Measurements from ENCODE around the gene TBCE. TPM values are rescaled to one million over a fixed set of nuclear protein-coding genes. Genes with fewer than 3 reads are reported as not detected.

Gene TBCE
- total RNA-seq, 2 experiments from 2014 or later = 22.3 to 26.1 TPM

DNA sequence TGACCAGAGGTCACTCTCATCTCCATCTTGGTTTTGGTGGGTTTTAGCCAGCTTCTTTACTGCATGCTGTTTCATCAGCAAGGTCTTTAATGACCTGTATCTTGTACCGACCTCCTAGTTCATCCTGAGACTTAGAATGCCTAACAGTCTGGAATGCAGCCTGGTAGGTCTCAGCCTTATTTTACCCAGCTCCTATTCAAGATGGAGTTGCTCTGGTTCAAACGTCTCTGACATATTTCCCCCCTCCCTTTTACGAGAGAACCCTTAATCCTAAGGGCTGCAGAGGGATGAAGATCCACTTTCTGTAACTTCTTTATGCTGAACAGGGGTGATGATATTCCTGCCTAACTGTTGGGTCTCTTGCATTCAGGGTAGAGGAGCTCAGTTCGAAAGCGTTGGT is 43.2 kb downstream of the TBCE start:
- Mint-ChIP-seq H3K27me3 (no peaks in the 10 kb centered on the region), H3K27ac (no peak overlapping the region), H3K4me1 (no peaks in the 10 kb centered on the region), H3K9me3 (ENCODE audit: low read depth) (no peaks in the 10 kb centered on the region), H3K36me3 (ENCODE audit: low read depth) (peaks cover 6% of the 10 kb centered on the region), H3K4me3 (no peak overlapping the region)
- DNase-seq = no peak
- CTCF ChIA-PET = interaction anchor here (0.8 to 1.6 kb wide), 2 partner anchors 9 to 152 kb away, joined by 3 to 4 read pairs; no protein-coding TSS in a partner anchor
- ATAC-seq = no peak
- intact Hi-C loops (cut with DNase I, micrococcal nuclease) = loop anchor here in 1 of 2 experiments (10.0 kb wide), 1 partner anchor 246 kb away; the partner anchor contains the start of gene RBM34
- POLR2A ChIA-PET = no interaction called here

DNA sequence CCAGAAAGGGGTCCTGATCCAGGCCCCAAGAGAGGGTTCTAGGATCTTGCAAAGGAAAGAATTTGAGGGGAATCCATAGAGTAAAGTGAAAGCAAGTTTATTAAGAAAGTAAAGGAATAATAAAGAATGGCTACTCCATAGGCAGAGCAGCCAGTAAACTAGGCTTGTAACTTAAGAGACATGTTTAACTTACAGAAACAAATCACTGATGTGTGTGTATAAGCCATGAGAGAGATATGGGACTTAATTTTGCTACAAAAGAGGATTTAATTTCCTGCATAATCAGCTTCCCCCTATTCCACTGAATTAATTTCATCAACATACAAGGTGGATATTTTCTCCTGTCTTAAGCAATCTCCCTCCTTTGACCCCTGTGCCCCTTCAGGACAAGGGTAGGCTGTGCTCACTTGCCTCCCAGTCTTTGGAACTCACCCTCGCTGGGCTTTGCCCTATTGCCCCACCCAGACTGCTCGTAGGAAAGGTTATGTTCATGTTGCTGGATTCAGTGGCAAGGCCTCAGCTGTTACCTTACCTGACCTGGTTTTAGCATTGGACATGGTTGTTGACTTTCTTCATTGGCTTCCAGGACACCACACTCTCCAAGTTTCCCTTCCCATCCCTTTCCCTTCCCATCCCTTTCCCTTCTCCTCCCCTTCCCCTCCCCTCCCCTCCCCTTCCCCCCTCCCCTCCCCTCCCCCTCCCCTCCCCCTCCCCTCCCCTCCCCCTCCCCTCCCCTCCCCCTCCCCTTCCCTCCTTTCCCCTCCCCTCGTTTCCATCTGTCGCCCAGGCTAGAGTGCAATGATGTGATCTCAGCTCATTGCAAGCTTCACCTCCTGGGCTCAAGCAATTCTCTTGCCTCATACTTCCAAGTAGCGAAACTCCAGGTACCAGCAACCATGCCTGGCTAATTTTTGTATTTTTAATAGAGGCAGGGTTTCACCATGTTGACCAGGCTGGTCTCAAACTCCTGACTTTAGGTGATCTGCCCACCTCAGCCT is 44.6 kb downstream of the TBCE start:
- DNase-seq (no peak), ATAC-seq (no peak)
- ChIA-PET POLR2A (no interaction called here), CTCF (interaction anchor here (0.6 to 1.6 kb wide), 4 partner anchors 153 to 251 kb away, joined by 3 to 4 read pairs (median 3); partner anchors contain the start of gene RBM34)
- Mint-ChIP-seq H3K27me3 (no peaks in the 10 kb centered on the region), H3K9me3 (ENCODE audit: low read depth) (no peaks in the 10 kb centered on the region), H3K36me3 (ENCODE audit: low read depth) (peaks cover 6% of the 10 kb centered on the region), H3K27ac (no peak overlapping the region), H3K4me1 (no peaks in the 10 kb centered on the region), H3K4me3 (no peak overlapping the region)
- intact Hi-C loops (cut with DNase I, micrococcal nuclease) = loop anchor here in 1 of 2 experiments (10.0 kb wide), 1 partner anchor 247 kb away; the partner anchor contains the start of gene RBM34

DNA sequence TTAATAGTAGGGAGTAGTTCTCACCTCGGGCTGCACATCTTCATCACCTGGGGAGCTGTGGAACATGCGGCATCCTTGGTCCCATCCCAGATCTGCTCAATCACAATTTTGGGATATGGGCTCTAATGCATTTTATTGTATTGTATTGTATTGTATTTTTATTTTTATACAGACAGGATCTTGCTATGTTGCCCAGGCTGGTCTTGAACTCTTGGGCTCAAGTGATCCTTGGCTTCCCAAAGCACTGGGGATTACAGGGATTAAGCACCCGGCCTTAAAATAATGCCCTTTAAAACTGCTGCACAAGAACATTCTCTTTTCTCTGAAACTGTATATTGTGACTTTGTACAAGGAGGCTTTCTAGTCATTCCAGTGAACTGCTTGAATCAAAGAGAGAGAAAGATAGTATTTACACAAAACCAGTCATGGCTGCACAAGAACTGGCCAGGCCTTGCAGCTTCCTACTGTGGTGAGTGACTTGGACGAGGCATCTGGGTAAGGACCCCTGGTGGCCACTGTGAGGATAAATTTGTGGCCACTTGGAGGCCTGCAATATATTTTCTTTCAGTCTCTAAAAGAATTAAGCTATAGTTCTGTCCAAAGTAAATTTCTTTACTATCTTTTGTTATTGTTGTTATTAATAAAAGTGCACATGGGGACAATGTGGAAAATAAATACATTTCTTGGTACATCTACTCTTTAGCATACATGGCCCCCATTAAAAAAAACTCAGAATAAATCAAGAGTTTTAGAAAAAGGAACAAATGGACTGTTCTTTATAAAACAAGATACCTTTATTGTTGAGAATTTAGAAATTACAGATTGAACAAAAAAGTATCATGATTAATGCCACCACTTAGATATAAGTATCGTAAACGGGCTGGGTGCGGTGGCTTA is 48.0 kb downstream of the TBCE start:
- H3K36me3 Mint-ChIP-seq (ENCODE audit: low read depth) = peaks cover 12% of the 10 kb centered on the region
- DNase-seq (peak; percentile 78), ATAC-seq (peak; percentile 84)
- H3K9me3 Mint-ChIP-seq (ENCODE audit: low read depth) = no peaks in the 10 kb centered on the region
- H3K27ac Mint-ChIP-seq = no peak overlapping the region
- H3K4me1 Mint-ChIP-seq = no peaks in the 10 kb centered on the region
- ChIA-PET POLR2A (no interaction called here), CTCF (interaction anchor here (0.6 to 3.9 kb wide), 30 partner anchors 9 to 321 kb away, joined by 3 to 80 read pairs (median 5); partner anchors contain the start of genes RBM34 and TBCE)
- H3K4me3 Mint-ChIP-seq = no peak overlapping the region
- no peaks in the 10 kb centered on the region for H3K27me3 Mint-ChIP-seq
- intact Hi-C loops (cut with DNase I, micrococcal nuclease) = loop anchor here (1.0 to 10.0 kb wide), 7 partner anchors 48 to 928 kb away; partner anchors contain the start of genes RBM34 (in 2 of the 2), ARID4B (in 1 of the 2), GGPS1 (in 1 of the 2) and TBCE (in 1 of the 2)

DNA sequence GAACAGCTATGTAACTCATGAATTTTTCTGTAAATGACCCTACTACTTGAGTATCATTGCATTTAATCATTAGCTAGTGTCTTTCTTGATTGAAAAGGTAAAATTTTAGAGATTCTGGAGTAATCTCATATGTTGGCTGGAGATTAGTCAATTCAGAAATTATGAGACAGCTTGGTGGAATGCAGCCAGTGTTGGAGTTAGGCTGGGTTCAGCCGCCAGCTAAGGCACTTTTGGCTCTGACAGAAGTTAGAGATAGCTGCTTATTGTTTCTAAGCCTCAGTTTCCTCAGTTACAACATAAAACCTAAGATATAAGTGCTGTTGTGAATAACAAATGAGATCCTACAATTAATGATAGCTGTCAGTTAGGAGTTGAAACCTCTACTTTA is 49.4 kb downstream of the TBCE start:
- intact Hi-C loops (cut with DNase I, micrococcal nuclease) = loop anchor here (1.0 to 10.0 kb wide), 8 partner anchors 49 to 322 kb away; partner anchors contain the start of genes ARID4B (in 2 of the 2), GGPS1 (in 2 of the 2), RBM34 (in 1 of the 2) and TBCE (in 1 of the 2)
- CTCF ChIA-PET = interaction anchor here (0.6 to 3.9 kb wide), 72 partner anchors 8 to 953 kb away, joined by 3 to 80 read pairs (median 4); partner anchors contain the start of genes GGPS1 and RBM34
- ATAC-seq (no peak), DNase-seq (no peak)
- Mint-ChIP-seq H3K27me3 (no peaks in the 10 kb centered on the region), H3K36me3 (ENCODE audit: low read depth) (peaks cover 15% of the 10 kb centered on the region), H3K4me3 (no peak overlapping the region), H3K4me1 (no peaks in the 10 kb centered on the region), H3K27ac (no peak overlapping the region), H3K9me3 (ENCODE audit: low read depth) (no peaks in the 10 kb centered on the region)
- POLR2A ChIA-PET = interaction anchor here (0.6 kb wide), 2 partner anchors 254 to 320 kb away, joined by 5 to 11 read pairs; no protein-coding TSS in a partner anchor

DNA sequence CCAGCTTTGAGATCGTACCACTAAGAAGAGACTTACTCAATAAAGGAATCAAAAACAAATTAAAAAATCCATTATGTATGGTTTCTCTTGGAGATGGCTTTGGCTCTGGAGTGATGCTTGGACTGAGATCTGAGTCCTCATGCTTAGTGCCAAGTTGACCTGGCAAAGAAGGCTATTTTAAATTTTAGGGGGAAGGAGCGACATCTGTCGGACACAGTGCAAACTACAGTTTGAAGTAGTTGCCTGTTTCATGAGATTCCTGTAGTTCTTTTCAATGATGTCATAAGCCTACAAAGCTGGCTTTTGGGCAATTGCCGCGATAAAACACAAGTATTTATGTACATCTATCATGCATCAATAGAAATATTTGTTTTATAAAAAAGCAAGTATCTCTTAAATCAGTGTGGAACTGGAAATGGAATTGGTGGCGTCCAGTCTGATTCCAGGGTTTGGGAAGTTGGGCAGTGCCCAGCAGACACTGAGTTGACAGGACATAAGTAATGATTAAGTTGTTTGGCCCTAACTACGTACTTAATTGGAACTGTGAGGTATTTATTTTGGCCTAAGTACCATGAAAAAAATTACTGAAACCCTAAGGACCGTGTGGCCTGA is 50.0 kb downstream of the TBCE start:
- ChIA-PET CTCF (interaction anchor here (0.5 to 3.9 kb wide), 71 partner anchors 8 to 953 kb away, joined by 3 to 80 read pairs (median 5); partner anchors contain the start of genes GGPS1 and RBM34), POLR2A (interaction anchor here (0.6 kb wide), 2 partner anchors 255 to 321 kb away, joined by 5 to 11 read pairs; no protein-coding TSS in a partner anchor)
- intact Hi-C loops (cut with DNase I, micrococcal nuclease) = loop anchor here (1.0 to 10.0 kb wide), 8 partner anchors 50 to 322 kb away; partner anchors contain the start of genes ARID4B (in 2 of the 2), GGPS1 (in 2 of the 2), RBM34 (in 1 of the 2) and TBCE (in 1 of the 2)
- ATAC-seq (peak; percentile 64), DNase-seq (peak; percentile 75)
- Mint-ChIP-seq H3K27me3 (no peaks in the 10 kb centered on the region), H3K4me1 (no peaks in the 10 kb centered on the region), H3K9me3 (ENCODE audit: low read depth) (no peaks in the 10 kb centered on the region), H3K27ac (no peak overlapping the region), H3K36me3 (ENCODE audit: low read depth) (peaks cover 15% of the 10 kb centered on the region), H3K4me3 (no peak overlapping the region)

DNA sequence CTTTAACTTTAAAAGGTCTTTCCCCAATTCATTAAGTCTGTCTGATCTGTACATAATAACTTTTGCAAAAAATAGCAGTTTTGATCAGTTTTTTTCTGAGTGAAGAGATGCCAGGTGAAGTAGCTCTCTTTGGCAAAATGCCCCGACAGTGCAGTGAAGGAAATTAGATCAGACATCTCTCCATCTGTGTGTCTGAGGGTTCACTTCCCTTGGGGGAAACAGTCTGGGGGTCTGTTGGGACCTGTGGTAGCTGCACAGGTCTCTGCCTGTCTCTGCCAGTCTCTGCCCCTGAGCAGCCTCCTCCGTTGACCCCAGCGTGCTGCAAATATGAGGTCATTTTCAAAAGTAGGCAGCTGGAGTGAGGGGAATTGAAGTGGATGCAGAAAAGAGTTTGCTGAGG is 54.5 kb downstream of the TBCE start:
- H3K9me3 Mint-ChIP-seq (ENCODE audit: low read depth) = no peaks in the 10 kb centered on the region
- intact Hi-C loops (cut with DNase I, micrococcal nuclease) = no loop called here
- CTCF ChIA-PET = interaction anchor here (0.7 kb wide), 1 partner anchor 757 kb away, joined by 3 read pairs; no protein-coding TSS in a partner anchor
- no peaks in the 10 kb centered on the region for H3K27me3 Mint-ChIP-seq
- peaks cover 14% of the 10 kb centered on the region for H3K4me1 Mint-ChIP-seq
- no peak overlapping the region for H3K4me3 Mint-ChIP-seq
- DNase-seq (no peak), ATAC-seq (no peak)
- POLR2A ChIA-PET = no interaction called here
- peaks cover 9% of the 10 kb centered on the region for H3K36me3 Mint-ChIP-seq (ENCODE audit: low read depth)
- no peak overlapping the region for H3K27ac Mint-ChIP-seq

DNA sequence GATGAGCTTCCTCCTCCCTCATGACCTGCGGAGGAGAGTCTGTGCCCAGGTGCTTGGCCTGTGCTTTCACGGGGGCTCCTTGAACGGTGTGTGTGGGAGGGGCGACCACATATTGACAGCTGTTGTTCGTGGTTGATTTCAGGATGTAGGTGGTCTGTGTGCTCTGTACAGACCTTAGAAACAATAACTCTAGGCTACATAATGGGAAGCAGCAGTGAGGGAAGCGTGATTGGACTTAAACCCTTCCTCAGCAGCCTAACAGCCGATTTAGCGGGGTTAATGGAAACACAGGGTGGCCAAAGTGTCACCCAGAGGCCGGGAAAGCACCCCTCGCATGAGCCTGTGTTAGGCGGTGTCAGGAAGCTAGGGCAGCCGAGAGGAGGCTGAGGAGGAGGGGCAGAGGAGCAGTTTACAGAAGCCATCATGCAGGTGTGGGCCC is 56.0 kb downstream of the TBCE start:
- H3K4me1 Mint-ChIP-seq = peaks cover 14% of the 10 kb centered on the region
- H3K27ac Mint-ChIP-seq = no peak overlapping the region
- intact Hi-C loops (cut with DNase I, micrococcal nuclease) = no loop called here
- peak; percentile 56 for DNase-seq
- CTCF ChIA-PET = interaction anchor here (0.6 to 1.4 kb wide), 5 partner anchors 8 to 480 kb away, joined by 3 to 6 read pairs (median 3); no protein-coding TSS in a partner anchor
- H3K4me3 Mint-ChIP-seq = no peak overlapping the region
- peaks cover 4% of the 10 kb centered on the region for H3K36me3 Mint-ChIP-seq (ENCODE audit: low read depth)
- POLR2A ChIA-PET = interaction anchor here (0.7 kb wide), 1 partner anchor 82 kb away, joined by 3 read pairs; no protein-coding TSS in a partner anchor
- ATAC-seq = peak; percentile 86
- H3K27me3 Mint-ChIP-seq = no peaks in the 10 kb centered on the region
- H3K9me3 Mint-ChIP-seq (ENCODE audit: low read depth) = no peaks in the 10 kb centered on the region

DNA sequence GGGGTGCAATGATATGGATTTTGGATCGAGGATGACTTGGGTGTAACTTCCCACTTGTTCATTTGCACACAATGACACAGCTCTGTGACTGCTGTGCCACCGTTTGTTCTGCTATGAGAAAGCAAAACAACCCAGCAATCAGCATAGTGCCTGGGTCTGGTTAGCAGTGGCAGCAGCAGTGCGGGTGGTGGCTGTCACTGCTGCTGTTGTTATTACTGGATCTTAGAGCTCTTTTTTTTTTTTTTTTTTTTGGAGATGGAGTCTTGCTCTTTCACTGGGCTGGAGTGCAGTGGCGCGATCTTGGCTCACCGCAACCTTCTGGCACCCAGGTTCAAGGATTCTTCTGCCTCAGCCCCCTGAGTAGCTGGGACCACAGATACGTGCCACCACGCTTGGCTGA is 56.9 kb downstream of the TBCE start:
- Mint-ChIP-seq H3K4me3 (no peak overlapping the region), H3K9me3 (ENCODE audit: low read depth) (no peaks in the 10 kb centered on the region), H3K36me3 (ENCODE audit: low read depth) (peaks cover 3% of the 10 kb centered on the region), H3K27ac (no peak overlapping the region), H3K4me1 (peaks cover 14% of the 10 kb centered on the region), H3K27me3 (no peaks in the 10 kb centered on the region)
- peak; percentile 74 for ATAC-seq
- peak; percentile 26 for DNase-seq
- POLR2A ChIA-PET = interaction anchor here (0.6 kb wide), 1 partner anchor 262 kb away, joined by 5 read pairs; no protein-coding TSS in a partner anchor
- CTCF ChIA-PET = interaction anchor here (1.4 kb wide), 1 partner anchor 9 kb away, joined by 6 read pairs; no protein-coding TSS in a partner anchor
- intact Hi-C loops (cut with DNase I, micrococcal nuclease) = no loop called here

DNA sequence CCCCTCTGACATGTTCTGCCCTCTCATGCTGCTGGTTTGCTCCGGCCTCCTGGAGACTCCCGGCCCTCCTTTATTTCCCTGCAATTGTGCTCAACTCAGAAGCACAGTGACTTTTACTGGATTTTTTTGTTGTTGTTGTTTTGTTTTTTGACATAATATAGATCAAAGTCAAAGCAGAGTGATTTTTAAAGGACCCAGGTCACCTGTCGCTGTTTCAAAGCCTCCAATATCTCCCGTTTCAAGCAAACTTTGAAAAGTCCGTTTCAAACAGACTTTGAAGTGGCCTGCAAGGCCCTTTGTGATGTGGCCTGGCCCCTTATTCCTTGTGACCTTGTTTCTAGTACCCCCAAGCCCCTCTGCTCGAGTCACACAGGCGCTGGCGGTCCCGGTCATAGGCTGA is 58.1 kb downstream of the TBCE start:
- CTCF ChIA-PET = interaction anchor here (1.3 kb wide), 1 partner anchor 9 kb away, joined by 4 read pairs; no protein-coding TSS in a partner anchor
- no peak for ATAC-seq

DNA sequence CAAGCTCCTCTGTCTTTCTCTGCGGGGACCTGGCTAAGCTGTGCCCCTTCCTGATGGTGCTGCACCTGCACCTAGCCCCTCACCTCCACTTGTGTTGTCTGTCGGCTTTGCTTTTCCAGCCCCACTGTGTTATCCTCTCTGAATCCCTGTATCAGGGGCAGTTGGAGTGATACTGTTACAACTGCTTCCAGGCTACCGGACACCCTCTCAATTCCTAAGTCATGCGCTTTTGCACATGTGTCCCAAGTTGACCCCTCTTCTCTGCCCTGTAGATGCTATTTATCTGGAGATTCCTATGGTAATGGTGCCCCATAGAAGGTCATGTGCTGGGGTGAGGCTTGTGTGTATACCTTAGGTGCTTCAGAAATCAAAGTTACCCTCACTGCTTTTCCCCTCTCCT is 58.9 kb downstream of the TBCE start:
- ATAC-seq = no peak
- POLR2A ChIA-PET = no interaction called here
- CTCF ChIA-PET = interaction anchor here (0.7 kb wide), 1 partner anchor 32 kb away, joined by 3 read pairs; no protein-coding TSS in a partner anchor
- no peak for DNase-seq
- Mint-ChIP-seq H3K36me3 (ENCODE audit: low read depth) (no peaks in the 10 kb centered on the region), H3K27me3 (no peaks in the 10 kb centered on the region), H3K4me3 (no peak overlapping the region), H3K9me3 (ENCODE audit: low read depth) (no peaks in the 10 kb centered on the region), H3K4me1 (peaks cover 14% of the 10 kb centered on the region), H3K27ac (no peak overlapping the region)
- intact Hi-C loops (cut with DNase I, micrococcal nuclease) = no loop called here

More for the DNA sequence above, 58.1 kb downstream of the TBCE start:
- intact Hi-C loops (cut with DNase I, micrococcal nuclease) = no loop called here
- Mint-ChIP-seq H3K36me3 (ENCODE audit: low read depth) (peaks cover 3% of the 10 kb centered on the region), H3K4me1 (peaks cover 14% of the 10 kb centered on the region), H3K9me3 (ENCODE audit: low read depth) (no peaks in the 10 kb centered on the region), H3K4me3 (no peak overlapping the region), H3K27me3 (no peaks in the 10 kb centered on the region), H3K27ac (no peak overlapping the region)
- POLR2A ChIA-PET = no interaction called here
- no peak for DNase-seq
